ENCODE measurements around the gene PYY.

GRCh38 chr17:43975898-43976297 lies 22.2 kb upstream of the PYY start:
- TF ChIP-seq, protein P1, sequence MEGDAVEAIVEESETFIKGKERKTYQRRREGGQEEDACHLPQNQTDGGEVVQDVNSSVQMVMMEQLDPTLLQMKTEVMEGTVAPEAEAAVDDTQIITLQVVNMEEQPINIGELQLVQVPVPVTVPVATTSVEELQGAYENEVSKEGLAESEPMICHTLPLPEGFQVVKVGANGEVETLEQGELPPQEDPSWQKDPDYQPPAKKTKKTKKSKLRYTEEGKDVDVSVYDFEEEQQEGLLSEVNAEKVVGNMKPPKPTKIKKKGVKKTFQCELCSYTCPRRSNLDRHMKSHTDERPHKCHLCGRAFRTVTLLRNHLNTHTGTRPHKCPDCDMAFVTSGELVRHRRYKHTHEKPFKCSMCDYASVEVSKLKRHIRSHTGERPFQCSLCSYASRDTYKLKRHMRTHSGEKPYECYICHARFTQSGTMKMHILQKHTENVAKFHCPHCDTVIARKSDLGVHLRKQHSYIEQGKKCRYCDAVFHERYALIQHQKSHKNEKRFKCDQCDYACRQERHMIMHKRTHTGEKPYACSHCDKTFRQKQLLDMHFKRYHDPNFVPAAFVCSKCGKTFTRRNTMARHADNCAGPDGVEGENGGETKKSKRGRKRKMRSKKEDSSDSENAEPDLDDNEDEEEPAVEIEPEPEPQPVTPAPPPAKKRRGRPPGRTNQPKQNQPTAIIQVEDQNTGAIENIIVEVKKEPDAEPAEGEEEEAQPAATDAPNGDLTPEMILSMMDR (IDR thresholded peaks at IDR 0.05) = no peak
- TF ChIP-seq EZH2 (IDR thresholded peaks at IDR 0.05) (no peak), EZH2phosphoT487 (IDR thresholded peaks at IDR 0.05) (no peak)

Measured in neural progenitor cell (in vitro differentiated cells).